HG03521 (cell line): ENCODE data around the gene CHRNA4.
"Not testable (repeated sequence)": the region's sequence is repeated elsewhere in the genome, so short reads cannot be mapped to it uniquely, and the experiment has no call there.

ENCODE experiments used
- ATAC-seq: cut with Tn5 transposase; IDR thresholded peaks from one replicate; pipeline ENCODE4 v1.9.1; 2021; ENCODE audit warnings: mild to moderate bottlenecking, moderate library complexity; ENCODE audit not compliant: unreplicated experiment

Gene CHRNA4

DNA sequence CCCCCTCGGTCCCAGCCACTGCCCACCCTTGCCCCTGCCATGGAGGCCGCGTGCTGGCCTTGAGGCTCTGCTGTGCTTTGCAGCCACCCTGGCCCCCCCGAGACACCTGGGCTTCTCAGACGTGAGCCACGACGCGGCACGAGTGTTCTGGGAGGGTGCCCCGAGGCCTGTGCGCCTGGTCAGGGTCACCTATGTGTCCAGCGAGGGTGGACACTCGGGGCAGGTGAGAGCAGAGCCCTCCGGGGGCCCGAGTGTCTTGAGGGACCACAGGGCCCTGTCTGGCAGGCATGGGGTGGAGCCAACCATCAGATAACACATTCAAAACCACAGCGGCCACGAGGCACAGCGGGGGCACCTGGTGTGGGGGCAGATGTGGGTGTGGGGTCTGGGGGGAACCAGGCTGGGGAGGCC lies 49.3 kb downstream of the CHRNA4 start:
- ATAC-seq: no peak

DNA sequence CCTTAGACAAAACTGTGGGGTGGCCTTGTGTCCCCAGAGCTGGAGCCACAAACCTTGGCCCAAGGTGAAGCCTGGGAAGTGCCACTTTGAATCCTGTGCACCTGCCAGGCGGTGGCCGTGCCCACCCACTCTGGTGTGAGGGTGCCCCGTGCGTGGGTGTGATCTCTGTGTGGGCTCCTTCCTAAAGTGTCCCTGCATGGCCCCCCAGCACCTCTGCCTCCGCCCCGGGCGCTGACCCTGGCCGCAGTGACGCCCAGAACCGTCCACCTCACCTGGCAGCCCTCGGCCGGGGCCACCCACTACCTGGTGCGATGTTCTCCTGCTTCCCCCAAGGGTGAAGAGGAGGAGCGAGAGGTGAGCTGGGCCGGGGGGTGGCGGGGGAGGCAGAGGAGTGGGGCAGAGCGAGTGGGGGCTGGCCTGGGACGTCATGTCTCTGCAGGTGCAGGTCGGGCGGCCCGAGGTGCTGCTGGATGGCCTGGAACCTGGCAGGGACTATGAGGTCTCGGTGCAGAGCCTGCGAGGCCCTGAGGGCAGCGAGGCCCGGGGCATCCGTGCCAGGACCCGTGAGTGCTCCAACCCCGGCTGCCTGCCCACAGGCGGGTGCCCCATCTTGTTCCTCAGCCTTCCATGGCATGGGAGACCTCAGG lies 49.8 kb downstream of the CHRNA4 start:
- ATAC-seq: no peak

DNA sequence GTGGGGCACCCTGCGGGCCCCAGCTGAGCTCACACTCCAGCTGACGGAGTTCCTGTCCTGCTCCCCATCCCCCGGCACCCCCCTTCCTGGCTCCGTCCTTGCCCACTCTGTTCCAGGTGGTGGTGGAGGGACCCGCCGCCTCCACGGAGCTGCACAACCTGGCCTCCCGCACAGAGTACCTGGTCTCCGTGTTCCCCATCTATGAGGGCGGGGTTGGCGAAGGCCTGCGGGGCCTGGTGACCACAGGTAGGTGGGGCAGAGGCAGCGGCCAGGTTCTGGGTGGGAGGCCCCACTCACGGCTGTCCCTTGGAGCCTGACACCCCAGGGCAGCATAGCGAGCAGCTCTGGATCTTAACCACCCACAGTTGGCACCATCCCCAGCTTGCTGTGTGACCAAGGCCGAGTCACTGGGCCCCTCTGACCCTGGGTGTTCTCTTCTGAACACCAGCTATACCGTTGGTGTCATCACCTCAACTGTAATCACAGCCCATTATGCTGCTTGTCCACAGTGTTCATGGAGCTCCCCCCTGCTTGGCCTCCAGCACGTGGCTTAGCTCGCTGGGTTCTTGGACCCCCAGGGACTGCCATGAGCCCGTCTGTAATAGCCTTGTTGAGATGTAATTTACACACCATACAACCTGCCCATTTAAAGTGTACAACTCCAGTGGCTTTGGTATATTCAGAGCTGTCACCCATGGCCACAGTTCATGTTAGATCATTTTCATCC lies 50.7 kb downstream of the CHRNA4 start:
- no peak for ATAC-seq

DNA sequence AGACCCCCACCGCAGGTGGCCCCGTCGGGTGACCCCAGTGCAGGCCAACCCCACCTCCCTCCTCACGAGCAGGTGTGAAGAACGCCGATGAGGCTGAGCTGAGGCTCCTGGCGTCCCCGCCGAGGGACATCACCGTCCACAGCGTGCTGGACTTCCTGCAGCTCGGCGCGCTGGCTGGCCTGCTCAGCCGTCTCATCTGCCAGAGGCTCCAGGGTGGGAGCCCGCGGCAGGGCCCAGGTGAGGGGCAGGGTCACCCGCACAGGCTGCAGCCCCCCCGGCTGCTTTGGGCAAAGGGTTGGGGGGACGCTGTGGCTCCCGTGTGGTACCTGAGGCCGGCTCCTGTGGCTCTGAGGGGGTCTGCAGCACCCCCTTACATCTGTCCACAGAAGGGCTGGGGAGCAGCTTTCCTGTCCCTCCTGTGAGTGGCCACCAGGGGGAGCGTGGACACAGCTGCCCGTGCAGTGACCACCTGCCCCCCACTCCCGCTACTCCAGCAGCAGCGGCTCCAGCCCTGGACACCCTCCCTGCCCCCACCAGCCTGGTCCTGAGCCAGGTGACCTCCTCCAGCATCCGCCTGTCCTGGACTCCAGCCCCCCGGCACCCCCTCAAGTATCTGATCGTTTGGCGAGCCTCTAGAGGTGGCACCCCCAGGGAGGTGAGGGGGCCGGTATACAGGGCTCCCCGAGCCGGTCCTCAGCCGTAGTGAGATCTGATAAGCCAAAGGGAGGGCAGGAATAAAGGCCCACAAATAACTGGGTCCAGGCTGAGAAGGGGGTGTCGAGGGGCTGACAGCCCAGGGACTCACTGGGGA lies 51.7 kb downstream of the CHRNA4 start:
- no peak for ATAC-seq

DNA sequence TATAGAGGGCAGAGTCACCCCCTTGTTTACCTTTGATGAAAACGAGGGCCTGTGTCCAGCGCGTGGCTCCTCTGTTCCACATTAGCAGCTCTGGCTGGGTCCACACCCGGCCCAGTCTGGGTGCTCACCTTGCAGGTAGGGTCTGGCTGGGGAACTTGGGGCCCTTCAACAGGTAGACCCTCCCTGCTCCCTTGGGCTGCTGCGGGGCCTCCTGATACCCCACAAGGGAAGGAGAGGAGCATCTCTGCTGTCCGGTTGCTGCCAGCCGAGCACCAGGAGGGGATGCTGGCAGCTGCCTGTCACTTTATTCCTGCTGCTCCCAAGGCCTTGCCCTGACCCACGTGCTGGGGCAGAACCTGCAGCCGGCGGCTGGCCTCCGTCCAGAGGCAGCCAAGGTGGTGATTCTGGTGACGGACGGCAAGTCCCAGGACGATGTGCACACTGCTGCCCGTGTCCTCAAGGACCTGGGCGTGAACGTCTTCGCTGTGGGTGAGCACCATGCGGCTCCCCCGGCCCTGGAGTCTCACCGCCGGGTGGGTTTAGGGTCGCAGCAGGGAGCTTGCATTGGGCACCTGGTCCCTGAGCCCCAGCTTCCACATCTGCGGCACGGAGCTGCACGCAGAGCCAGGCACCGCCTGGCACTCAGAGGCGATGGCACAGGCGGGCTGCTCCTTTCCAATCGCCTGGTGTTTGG lies 52.8 kb downstream of the CHRNA4 start:
- ATAC-seq: no peak

DNA sequence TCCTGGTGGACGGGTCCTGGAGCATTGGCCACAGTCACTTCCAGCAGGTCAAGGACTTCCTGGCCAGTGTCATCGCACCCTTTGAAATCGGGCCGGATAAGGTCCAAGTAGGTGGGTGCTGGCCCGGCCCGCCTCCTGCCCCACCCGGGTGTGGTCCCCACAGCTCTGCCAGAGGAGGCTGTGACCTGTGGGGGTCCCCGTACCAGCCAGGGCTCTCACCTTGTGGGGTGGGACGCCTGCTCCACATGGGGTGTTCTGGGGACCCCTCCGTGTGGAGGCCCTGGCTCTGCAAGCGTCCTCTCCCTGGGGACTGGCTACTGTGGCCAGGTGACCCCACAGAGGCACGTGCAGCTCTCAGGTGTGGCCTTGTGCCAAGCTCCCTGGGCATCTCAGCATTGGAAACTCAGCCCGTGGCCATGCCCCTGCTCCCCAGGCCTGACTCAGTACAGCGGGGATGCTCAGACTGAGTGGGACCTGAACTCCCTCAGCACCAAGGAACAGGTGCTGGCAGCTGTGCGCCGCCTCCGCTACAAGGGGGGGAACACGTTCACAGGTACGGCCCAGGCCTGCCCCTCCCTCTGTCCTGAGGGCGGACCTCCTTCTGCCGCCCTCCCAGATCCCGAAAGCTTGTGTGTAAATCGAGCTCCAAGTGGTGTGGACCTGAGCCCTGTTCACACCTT lies 53.5 kb downstream of the CHRNA4 start:
- ATAC-seq: no peak

DNA sequence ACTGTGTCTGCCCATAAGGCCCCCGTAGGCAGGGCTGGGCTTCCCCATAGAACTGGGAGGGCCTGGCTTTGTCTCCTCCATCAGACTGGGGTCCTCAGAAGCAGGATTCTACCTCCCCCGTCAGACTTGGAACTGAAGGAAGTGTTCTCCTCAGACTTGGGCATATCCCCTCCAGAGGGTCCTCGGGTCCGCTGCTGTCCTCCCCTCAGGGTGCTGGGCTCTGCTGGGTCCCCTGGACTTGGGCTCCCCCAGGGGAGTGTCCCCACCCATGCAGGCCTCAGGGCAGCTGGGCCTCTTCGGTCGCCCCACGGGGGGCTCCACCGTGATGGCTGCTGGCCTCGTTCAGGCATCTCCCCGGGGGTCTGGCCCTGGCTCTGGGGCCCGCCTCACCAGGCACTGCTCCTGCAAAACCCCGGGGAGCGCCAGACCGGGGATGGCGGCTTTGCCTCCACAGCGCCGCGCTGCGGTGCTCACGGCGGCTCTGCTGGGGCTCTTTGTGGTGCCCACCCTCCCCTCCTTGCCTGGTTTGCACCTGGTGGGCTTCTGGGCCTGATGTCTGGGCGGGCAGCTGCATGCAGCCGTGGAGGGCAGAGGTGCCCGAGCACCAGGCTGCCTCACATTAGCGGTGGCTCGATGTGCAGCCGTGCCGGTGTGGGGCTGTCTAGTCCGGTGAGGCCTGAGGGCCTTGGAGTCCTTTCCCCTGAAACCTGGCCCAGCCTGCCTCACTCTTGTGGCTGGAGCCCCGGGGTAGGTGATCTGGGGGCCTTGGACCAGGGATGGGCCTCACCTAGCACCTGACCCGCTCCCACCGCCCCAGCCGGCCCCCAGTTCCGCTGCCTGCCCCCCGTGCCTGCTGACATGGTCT lies 54.2 kb downstream of the CHRNA4 start:
- no peak for ATAC-seq

DNA sequence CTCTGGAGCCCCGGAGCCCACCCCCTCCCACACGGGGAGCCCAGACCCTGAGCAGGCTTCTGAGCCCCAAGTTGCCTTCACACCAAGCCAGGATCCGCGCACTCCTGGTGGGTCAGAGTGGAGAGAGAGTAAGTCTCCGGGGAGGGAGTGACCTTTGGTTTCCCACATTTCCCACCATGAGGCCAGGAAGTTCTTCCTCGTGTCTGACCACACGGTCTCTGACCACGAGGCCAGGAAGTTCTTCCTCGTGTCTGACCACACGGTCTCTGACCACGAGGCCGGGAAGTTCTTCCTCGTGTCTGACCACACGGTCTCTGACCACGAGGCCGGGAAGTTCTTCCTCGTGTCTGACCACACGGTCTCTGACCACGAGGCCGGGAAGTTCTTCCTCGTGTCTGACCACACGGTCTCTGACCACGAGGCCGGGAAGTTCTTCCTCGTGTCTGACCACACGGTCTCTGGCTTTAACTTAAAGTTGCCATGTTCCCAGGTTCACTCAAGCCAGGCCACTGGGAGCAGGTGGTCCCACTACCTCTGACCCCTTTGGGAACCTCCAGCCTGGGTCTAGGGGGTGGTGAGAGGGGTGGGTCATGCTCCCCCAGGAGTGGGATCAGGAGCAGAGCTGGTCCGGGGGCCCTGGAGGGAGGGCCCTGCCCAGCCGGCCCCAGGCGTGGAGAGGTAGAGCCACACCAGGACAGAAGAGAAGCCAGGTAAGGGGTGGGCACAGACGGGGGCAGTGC lies 55.0 kb downstream of the CHRNA4 start:
- ATAC-seq: not testable (repeated sequence)

DNA sequence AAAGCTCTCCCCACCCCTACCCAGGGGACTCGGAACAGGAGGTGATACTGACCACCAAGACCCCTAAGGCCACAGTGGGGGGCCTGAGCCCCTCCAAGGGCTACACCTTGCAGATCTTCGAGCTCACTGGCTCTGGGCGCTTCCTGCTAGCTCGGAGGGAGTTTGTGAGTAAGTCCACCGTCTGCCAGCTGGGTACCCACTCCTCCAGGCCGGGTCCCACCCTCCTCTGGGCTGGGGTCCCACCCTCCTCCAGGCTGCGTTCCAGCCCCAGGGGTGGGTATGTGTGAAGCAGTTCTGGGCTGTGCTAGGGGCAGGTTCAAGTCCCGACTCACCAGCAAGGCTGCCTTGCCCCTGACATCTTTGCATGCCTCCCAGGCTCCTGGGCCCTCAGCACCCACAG lies 55.8 kb downstream of the CHRNA4 start:
- ATAC-seq: no peak

DNA sequence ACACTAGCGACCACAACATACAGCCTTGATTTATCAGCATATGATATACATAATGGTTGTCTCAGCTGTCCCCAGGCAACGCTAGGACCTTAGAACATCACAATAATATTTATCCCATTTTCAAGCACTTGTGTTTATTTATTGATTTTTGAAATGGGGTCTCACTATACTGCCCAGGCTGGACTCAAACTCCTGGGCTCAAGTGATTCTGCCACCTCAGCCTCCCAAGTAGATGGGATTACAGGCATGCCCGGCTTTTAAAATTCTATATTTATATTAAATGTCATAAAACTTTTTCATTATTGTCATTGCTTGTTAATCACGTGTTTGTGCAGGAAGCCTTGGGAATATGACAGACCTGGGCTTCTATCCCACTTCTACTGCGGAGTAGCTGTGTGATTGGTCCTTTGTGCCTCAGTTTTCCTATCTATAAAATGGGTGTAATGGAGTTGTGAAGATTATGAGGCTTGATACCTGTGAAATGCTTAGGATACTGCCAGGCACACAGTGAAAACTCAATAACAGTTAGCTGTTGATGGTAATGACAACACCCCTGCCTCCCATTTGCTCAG lies 58.0 kb downstream of the CHRNA4 start:
- no peak for ATAC-seq

DNA sequence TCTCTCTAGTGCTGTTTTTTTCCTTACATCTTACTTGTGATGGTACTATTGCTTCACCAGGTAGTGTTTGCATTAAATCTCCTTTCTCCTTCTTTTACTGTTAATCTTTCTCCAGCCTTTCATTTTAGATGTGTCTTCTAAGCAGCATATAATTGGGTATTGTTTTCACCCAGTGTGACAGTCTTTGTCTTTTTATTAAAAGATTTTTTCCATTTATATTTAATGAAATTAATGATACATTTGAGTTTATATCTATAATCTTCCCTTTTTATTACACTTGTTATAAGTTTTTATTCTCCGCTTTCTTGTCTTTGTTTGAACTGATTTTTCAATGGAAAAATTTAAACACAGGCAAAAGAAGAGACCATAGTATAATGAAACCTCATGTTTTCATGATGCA lies 59.5 kb downstream of the CHRNA4 start:
- no peak for ATAC-seq

DNA sequence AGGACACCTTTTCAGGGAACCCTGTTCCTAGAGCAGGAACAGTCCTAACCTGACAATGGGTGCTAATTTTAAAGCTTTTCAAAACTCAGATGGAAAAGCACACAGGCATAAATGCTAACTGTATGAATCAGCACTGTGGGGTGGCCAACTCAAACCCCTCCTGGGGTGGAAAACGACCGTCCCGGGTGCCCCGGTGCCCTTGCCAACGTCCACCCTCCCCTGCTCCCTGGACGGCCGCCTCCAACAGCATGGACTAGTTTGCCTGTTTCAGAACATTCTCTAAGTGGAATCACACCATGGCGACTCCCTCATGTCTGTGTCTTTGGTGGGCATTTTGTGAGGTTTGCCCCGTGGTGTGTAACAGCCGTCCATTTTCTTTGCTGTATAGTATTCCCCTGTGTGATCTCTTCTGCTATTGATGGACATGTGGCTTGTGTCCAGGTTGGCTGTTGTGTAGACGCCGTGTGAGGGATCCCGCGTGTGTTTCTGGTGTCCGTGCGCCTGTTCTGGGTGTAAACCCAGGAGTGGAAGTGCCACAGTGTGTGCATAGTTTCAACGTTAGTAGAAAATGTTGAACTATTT lies 62.3 kb downstream of the CHRNA4 start:
- ATAC-seq: no peak

DNA sequence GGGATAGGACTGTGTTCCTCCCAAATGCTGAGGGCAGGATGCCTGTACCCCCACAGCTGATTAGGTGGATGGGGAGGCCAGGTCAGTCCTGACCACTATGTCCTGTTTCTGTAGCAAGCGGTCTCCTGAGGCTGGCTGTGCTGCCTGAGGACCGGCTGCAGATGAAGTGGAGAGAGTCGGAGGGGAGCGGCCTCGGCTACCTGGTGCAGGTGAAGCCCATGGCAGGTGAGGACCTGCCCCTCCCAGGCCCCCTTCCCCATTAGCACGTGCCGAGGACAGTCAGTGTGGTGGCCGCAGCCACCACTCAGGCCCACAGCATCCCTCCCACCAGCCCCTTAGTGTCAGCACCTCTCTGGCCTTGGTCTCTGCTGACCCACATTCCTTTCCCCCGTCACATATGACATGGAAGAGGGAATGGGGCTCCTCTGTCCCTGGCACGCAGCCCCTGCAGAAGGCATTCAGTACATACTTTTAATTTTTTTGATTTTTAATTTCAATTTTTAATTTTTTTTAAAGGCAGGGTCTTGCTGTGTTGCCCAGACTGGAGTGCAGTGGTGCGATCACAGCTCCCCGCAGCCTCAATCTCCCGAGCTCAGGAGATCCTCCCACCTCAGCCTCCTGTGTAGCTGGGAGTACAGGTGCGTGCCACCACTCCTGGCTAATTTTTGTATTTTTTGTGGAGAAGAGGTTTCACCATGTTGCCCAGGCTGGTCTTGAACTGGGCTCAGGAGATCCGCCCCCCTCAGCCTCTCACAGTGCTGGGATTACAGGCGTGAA lies 63.2 kb downstream of the CHRNA4 start:
- ATAC-seq: no peak

DNA sequence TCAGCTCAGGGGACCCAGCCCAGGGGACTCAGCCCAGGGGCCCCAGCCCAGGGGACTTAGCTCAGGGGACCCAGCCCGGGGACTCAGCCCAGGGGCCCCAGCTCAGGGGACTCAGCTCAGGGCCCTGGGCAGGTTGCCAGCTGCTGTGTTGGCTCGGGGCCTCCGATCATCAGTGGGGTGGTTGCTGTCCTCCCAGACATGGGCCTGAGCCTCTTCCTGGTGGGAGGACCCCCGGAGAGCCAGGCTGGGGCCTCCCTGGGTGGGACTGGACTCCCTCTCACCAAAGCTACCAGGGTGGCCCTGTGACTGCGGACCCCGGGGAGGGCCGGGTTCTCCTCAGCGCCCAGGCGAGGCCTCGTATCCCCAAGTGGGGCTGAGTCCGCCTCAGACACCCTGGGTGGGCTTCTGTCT lies 63.8 kb downstream of the CHRNA4 start:
- no peak for ATAC-seq

DNA sequence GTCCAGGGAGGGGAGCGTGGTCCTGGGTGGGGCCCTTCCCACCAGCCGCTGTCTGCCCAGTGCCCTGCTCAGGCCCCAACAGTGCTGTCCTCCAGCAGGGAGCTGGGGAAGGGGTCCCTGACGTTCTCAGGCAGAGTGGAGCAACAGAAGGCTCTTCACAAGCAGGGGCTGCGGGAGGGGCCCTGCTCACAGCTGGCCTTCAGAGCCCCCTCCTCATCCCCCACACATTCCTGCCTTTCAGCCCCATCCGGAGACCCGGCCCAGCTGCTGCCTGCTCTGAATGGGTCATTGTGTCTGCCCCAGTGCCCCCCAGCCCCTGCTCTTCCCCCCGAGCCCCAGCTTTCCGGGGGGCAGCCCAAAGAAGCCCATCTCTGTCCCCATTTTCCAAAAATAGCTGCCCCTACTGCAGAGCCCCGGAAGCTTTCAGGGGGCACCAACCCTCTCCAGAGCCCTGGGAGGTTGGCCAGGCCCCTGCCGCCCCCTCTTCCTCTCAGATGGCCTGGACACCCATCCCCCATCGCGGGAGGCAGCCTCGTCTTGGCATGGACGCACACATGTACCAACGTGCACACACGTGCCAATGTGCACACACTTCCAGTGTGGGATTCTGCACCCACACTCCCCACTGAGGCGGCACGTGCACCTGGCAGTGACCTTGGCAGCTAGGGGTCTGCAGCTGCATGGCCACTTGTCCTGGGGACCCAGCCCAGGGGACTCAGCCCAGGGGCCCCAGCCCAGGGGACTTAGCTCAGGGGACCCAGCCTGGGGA lies 64.4 kb downstream of the CHRNA4 start:
- ATAC-seq: no peak

DNA sequence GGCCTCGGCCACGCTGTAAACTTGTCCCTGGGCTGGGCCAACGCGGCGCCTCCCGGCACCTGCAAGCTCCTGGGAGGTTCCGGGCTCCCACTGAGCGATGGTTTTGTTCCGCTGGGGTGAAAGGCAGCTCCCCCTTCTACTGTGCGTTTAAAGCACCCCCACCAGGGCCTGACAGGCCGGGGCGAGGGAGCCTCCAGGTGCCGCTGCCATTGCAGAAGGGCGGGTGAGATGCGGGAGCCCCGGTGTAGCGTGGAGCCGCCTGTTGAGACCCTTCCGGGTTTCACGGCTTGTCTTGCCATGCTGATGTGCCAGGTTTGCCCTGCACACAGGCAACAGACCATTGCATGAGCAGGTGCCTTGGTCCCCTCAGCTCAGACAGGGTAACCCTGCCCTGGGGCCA lies 65.3 kb downstream of the CHRNA4 start:
- no peak for ATAC-seq

DNA sequence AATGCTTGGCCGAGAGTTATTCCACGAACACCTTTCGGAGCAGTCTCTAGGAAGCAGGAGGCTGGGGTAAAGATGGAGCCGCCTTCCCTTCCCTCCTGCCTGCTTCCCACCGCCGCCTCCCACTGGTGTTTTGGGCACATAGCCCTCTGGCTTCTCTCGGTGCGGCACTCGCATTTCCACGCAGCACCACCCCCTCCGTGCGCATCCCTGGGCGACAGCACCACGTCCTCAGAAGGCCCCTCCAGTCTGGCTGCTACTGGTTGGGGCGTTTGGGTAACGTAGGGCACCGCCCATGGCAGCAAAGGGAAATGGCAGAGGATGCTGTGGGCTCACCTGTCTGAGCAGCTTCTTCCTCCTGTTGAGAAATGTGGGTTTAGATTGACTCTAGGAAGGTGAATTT lies 65.7 kb downstream of the CHRNA4 start:
- no peak for ATAC-seq
